Measurements from ENCODE around the gene KRT2. TPM values are rescaled to one million over a fixed set of nuclear protein-coding genes. Genes with fewer than 3 reads are reported as not detected.

Gene KRT2
- total RNA-seq, 1 donor from 2014 or later: not detected

DNA sequence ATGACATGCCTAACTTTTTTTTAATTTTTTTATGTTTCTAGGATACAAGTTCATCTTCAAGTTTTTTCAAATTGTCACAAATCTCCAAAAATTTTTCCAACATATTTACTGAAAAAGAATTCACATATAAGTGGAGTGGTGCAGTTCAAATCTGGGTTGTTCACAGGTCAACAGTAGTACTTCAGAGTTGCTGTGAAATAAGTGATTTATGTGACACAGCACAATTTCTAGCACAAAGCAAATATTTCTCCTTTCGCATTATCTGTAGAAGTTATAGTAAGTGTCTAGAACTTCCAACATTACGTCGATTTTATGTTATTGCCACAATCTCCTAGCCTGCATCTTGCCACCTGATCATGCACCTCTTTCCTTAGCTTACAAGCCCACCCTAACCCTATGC, 9.7 kb upstream of the KRT2 start:
- no peak for DNase-seq
- Histone ChIP-seq H3K27me3 (ENCODE audit: low read depth) (peaks cover 48% of the 10 kb centered on the region), H3K9me3 (replicated peaks) (no peaks in the 10 kb centered on the region), H3K4me3 (no peak overlapping the region), H3K36me3 (no peaks in the 10 kb centered on the region), H3K27ac (replicated peaks) (no peak overlapping the region), H3K4me1 (peaks cover 15% of the 10 kb centered on the region)
- intact Hi-C loops (cut with micrococcal nuclease): no loop called here
- TF ChIP-seq, protein P1, sequence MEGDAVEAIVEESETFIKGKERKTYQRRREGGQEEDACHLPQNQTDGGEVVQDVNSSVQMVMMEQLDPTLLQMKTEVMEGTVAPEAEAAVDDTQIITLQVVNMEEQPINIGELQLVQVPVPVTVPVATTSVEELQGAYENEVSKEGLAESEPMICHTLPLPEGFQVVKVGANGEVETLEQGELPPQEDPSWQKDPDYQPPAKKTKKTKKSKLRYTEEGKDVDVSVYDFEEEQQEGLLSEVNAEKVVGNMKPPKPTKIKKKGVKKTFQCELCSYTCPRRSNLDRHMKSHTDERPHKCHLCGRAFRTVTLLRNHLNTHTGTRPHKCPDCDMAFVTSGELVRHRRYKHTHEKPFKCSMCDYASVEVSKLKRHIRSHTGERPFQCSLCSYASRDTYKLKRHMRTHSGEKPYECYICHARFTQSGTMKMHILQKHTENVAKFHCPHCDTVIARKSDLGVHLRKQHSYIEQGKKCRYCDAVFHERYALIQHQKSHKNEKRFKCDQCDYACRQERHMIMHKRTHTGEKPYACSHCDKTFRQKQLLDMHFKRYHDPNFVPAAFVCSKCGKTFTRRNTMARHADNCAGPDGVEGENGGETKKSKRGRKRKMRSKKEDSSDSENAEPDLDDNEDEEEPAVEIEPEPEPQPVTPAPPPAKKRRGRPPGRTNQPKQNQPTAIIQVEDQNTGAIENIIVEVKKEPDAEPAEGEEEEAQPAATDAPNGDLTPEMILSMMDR (IDR thresholded peaks at IDR 0.05; ENCODE audit: borderline replicate concordance): no peak

DNA sequence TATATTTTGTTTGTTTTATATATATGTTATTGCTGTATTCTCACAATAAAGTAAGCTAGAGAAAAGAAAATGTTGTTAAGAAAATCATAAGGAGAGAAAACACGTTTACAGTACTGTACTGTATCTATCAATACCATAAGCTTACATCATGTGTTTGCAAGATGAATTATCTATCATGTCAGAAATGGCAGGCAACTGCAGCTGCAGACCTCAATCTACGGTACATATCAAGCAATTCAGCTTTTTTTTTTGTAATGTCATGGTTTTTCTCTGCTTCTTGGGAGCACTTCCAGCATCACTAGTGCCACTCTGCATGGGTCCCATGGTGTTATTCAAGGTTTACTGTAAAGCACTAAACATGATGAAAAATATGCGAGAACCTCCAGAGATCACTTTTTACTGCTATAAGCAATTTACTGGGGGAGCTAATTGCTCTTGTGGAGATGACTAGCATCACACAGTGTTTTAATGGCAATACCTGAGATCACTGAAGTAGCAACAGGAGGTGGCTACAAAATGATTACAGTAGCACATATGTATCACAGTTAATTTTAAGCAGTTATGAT, 9.0 kb upstream of the KRT2 start:
- intact Hi-C loops (cut with micrococcal nuclease): no loop called here
- no peak overlapping the region for H3K4me3 ChIP-seq
- H3K36me3 ChIP-seq: no peaks in the 10 kb centered on the region
- no peak overlapping the region for H3K27ac ChIP-seq (replicated peaks)
- DNase-seq: no peak
- peaks cover 20% of the 10 kb centered on the region for H3K4me1 ChIP-seq
- peaks cover 42% of the 10 kb centered on the region for H3K27me3 ChIP-seq (ENCODE audit: low read depth)
- TF ChIP-seq, protein P1 (IDR thresholded peaks at IDR 0.05; ENCODE audit: borderline replicate concordance): no peak
- H3K9me3 ChIP-seq (replicated peaks): no peaks in the 10 kb centered on the region

DNA sequence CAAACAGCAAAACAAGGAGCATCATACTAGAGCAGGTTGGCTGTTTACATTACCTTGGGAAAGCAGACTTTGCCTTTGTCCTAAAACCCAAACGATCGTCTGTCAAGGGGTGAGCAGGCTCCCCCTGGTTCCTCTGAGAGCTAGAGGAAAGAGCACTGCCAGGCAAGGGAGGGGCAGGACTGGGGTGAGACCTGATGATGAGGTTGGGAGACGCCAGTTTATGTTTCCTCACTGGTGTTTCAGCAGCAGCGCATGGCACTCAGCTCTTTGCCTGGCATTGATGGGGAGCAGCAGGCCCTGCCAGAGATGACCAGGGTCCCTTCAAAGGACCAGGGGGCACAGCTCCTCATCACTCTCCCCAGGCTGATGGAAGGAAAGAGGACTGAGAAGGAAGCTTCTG, 7.9 kb upstream of the KRT2 start:
- Histone ChIP-seq H3K9me3 (replicated peaks) (no peaks in the 10 kb centered on the region), H3K4me1 (peaks cover 30% of the 10 kb centered on the region), H3K27ac (replicated peaks) (no peak overlapping the region), H3K36me3 (no peaks in the 10 kb centered on the region), H3K4me3 (no peak overlapping the region), H3K27me3 (ENCODE audit: low read depth) (peaks cover 31% of the 10 kb centered on the region)
- TF ChIP-seq, protein P1 (IDR thresholded peaks at IDR 0.05; ENCODE audit: borderline replicate concordance): no peak
- intact Hi-C loops (cut with micrococcal nuclease): no loop called here
- DNase-seq: no peak

DNA sequence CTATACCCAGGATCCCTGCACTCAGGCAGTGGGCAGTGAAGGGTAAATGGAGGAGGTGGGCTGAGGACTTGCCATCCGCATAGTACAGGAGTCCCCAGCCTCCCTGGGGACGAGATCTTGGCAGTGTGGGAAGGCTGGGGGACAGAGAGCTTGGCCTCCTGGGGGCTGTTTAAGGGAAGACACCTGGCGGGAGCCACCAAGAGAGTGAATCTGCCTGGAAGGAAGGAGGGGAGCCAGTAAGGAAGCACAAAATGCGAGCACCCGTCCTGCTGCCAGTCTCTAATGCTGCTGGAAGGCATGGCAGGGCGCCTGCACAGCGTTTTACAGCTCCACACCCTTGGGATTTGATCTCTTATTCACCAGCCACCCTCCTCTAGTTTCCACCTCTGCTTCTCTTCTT, 7.4 kb upstream of the KRT2 start:
- Histone ChIP-seq H3K36me3 (no peaks in the 10 kb centered on the region), H3K9me3 (replicated peaks) (no peaks in the 10 kb centered on the region), H3K4me3 (no peak overlapping the region), H3K27me3 (ENCODE audit: low read depth) (peaks cover 30% of the 10 kb centered on the region), H3K4me1 (peaks cover 31% of the 10 kb centered on the region), H3K27ac (replicated peaks) (no peak overlapping the region)
- TF ChIP-seq, protein P1 (IDR thresholded peaks at IDR 0.05; ENCODE audit: borderline replicate concordance): no peak
- no peak for DNase-seq
- intact Hi-C loops (cut with micrococcal nuclease): no loop called here

DNA sequence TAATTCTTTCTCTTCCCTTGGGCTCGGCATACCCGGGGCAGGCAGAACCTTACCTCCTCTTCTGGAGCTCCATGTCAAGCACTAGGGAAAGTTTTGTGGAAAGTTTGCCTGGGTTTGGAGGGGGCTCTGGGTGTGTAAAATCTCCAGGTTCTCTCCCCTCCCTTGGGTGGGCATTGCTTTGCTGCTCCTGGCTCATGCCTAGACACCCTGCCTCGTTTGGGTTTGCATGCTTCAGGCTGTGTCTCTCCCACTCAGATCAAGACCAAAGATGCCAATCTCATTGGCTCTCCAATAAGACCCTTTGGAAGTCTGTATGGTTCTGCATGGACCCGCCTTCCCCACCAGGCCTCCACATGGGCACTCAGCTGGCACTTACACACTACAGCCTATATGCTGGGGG, 6.2 kb upstream of the KRT2 start:
- intact Hi-C loops (cut with micrococcal nuclease): no loop called here
- TF ChIP-seq, protein P1 (IDR thresholded peaks at IDR 0.05; ENCODE audit: borderline replicate concordance): no peak
- Histone ChIP-seq H3K4me3 (no peak overlapping the region), H3K27me3 (ENCODE audit: low read depth) (peaks cover 36% of the 10 kb centered on the region), H3K36me3 (no peaks in the 10 kb centered on the region), H3K27ac (replicated peaks) (no peak overlapping the region), H3K9me3 (replicated peaks) (no peaks in the 10 kb centered on the region), H3K4me1 (peaks cover 31% of the 10 kb centered on the region)
- no peak for DNase-seq
